GM21360 (cell line): ENCODE measurements around the gene SERPINE1.

Experiments used
- ATAC-seq: cut with Tn5 transposase; IDR thresholded peaks from one replicate; pipeline ENCODE4 v1.9.1; 2021; ENCODE audit warnings: mild to moderate bottlenecking, moderate library complexity; ENCODE audit not compliant: unreplicated experiment

SERPINE1 gene

GRCh38 chr7:101185258-101185839 lies 58.4 kb downstream of the SERPINE1 start:
- ATAC-seq: no peak

GRCh38 chr7:101186194-101186593 lies 59.3 kb downstream of the SERPINE1 start:
- no peak for ATAC-seq

GRCh38 chr7:101186844-101187428 lies 60.0 kb downstream of the SERPINE1 start:
- ATAC-seq: no peak
